ENCODE results near the gene RANBP9. TPM values are rescaled to one million over a fixed set of nuclear protein-coding genes. Genes with fewer than 3 reads are reported as not detected.

The RANBP9 gene
- total RNA-seq, 1 donor from 2014 or later, result 32.3 TPM

GRCh38 chr6:13629459-13630116 is 82.0 kb downstream of the RANBP9 start:
- intact Hi-C loops (cut with DNase I), result no loop called here
- DNase-seq (ENCODE audit: missing footprints) (no peak), ATAC-seq (no peak)

- DNase-seq (ENCODE audit: missing footprints), result no peak
- ATAC-seq, result no peak
- intact Hi-C loops (cut with DNase I), result no loop called here
These were observed 86.8 kb downstream of the RANBP9 start for GRCh38 chr6:13624871-13625288.

- no peak for DNase-seq (ENCODE audit: missing footprints)
- intact Hi-C loops (cut with DNase I), result loop anchor here (5.0 kb wide), 1 partner anchor 145 kb away; no protein-coding TSS in a partner anchor
- no peak for ATAC-seq
These were observed 94.6 kb downstream of the RANBP9 start for GRCh38 chr6:13617066-13617465.

- peak; percentile 47 for ATAC-seq
- intact Hi-C loops (cut with DNase I), result loop anchor here (1.0 to 5.0 kb wide), 2 partner anchors 97 to 147 kb away; no protein-coding TSS in a partner anchor
These were observed 95.9 kb downstream of the RANBP9 start for GRCh38 chr6:13615792-13616120.

GRCh38 chr6:13614926-13615791 is 96.5 kb downstream of the RANBP9 start, which contains the start of gene NOL7:
TSS of gene NOL7 (plus strand) at chr6:13615335. CDS start at chr6:13615359, 24 bp downstream.
- ATAC-seq (peak; percentile 99), DNase-seq (ENCODE audit: missing footprints) (peak; percentile 96)
- intact Hi-C loops (cut with DNase I), result loop anchor here (1.0 to 5.0 kb wide), 4 partner anchors 38 to 288 kb away; partner anchors contain the start of gene TBC1D7

More at GRCh38 chr6:13615792-13616120, 95.9 kb downstream of the RANBP9 start:
- peak; percentile 73 for DNase-seq (ENCODE audit: missing footprints)

- DNase-seq (ENCODE audit: missing footprints) (peak; percentile 81), ATAC-seq (peak; percentile 20)
- intact Hi-C loops (cut with DNase I), result loop anchor here (5.0 kb wide), 2 partner anchors 37 to 287 kb away; partner anchors contain the start of gene TBC1D7
These were observed 97.3 kb downstream of the RANBP9 start for GRCh38 chr6:13614126-13614925.

GRCh38 chr6:13613029-13613594 is 98.5 kb downstream of the RANBP9 start:
- intact Hi-C loops (cut with DNase I), result loop anchor here (5.0 kb wide), 2 partner anchors 36 to 286 kb away; partner anchors contain the start of gene TBC1D7
- DNase-seq (ENCODE audit: missing footprints) (no peak), ATAC-seq (no peak)

GRCh38 chr6:13611715-13612114 is 99.9 kb downstream of the RANBP9 start:
- no peak for DNase-seq (ENCODE audit: missing footprints)
- intact Hi-C loops (cut with DNase I), result loop anchor here (5.0 kb wide), 2 partner anchors 34 to 284 kb away; partner anchors contain the start of gene TBC1D7
- ATAC-seq, result no peak

GRCh38 chr6:13605634-13606033 is 106.0 kb downstream of the RANBP9 start:
- ATAC-seq (no peak), DNase-seq (ENCODE audit: missing footprints) (no peak)
- intact Hi-C loops (cut with DNase I), result no loop called here

- no peak for DNase-seq (ENCODE audit: missing footprints)
These were observed 106.9 kb downstream of the RANBP9 start for GRCh38 chr6:13604546-13605416.

GRCh38 chr6:13604135-13604534 is 107.5 kb downstream of the RANBP9 start:
- DNase-seq (ENCODE audit: missing footprints) (no peak), ATAC-seq (no peak)
- intact Hi-C loops (cut with DNase I), result no loop called here

More at GRCh38 chr6:13604546-13605416, 106.9 kb downstream of the RANBP9 start:
- intact Hi-C loops (cut with DNase I), result no loop called here
- ATAC-seq, result no peak

GRCh38 chr6:13600036-13600435 is 111.6 kb downstream of the RANBP9 start:
- ATAC-seq, result no peak
- no peak for DNase-seq (ENCODE audit: missing footprints)
- intact Hi-C loops (cut with DNase I), result no loop called here

GRCh38 chr6:13597073-13597472 is 114.6 kb downstream of the RANBP9 start:
- DNase-seq (ENCODE audit: missing footprints), result no peak
- intact Hi-C loops (cut with DNase I), result no loop called here
- ATAC-seq, result no peak

- DNase-seq (ENCODE audit: missing footprints) (no peak), ATAC-seq (no peak)
- intact Hi-C loops (cut with DNase I), result no loop called here
These were observed 117.9 kb downstream of the RANBP9 start for GRCh38 chr6:13593720-13594119.

- intact Hi-C loops (cut with DNase I), result no loop called here
- no peak for ATAC-seq
- no peak for DNase-seq (ENCODE audit: missing footprints)
These were observed 118.5 kb downstream of the RANBP9 start for GRCh38 chr6:13593103-13593502.

- DNase-seq (ENCODE audit: missing footprints), result no peak
- ATAC-seq, result no peak
- intact Hi-C loops (cut with DNase I), result no loop called here
These were observed 120.3 kb downstream of the RANBP9 start for GRCh38 chr6:13591205-13591921.

- intact Hi-C loops (cut with DNase I), result no loop called here
- ATAC-seq (no peak), DNase-seq (ENCODE audit: missing footprints) (no peak)
These were observed 121.0 kb downstream of the RANBP9 start for GRCh38 chr6:13590574-13591153.
